Esophagus muscularis mucosa (tissue), 3 donors: ENCODE results near the gene DES.

Experiments
- POLR2A ChIP-seq: fragments of 450-650 bp; IDR thresholded peaks from one replicate; pipeline ENCODE4 v1.6.1; 2017; ENCODE audit warnings: antibody characterized with exemption, moderate library complexity, mild to moderate bottlenecking, low read depth
- POLR2AphosphoS5 ChIP-seq, 2 donors: sonication (generic); formaldehyde crosslinking; IDR thresholded peaks; one replicate each; pipeline ENCODE4 v1.6.1; 2017; ENCODE audit warnings: antibody characterized with exemption in 2 of 2
- TF ChIP-seq, protein P1 (sequence below), 3 experiments: fragments of 200-600 bp in 2 of 3; fragments of 450-650 bp in 1 of 3; sonication (generic) in 2 of 3; IDR thresholded peaks; one replicate each; pipeline ENCODE4 v1.5.1; 2017 to 2019; ENCODE audit warnings: antibody characterized with exemption in 3 of 3, mild to moderate bottlenecking in 2 of 3, moderate library complexity in 1 of 3

DNA sequence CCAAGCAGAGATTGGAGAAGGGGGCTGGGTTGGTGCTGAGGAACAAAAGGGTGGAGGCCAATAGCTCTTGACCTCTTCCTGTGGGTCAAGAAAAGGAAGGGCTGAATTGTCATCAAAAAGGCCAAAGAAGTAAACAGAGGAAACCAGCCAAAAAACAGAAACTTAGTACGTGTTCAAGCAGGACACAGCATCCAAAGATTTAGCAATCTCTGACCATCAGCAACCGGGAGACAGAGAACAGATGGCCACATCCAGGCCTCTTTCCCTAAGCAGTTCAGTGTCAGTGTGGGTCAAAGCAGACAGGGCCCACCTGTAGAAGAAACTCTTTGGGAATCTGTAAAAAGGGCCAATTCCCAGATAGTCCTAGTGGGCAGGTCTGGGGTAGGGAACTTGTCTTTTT is 33.3 kb upstream of the DES start:
- TF ChIP-seq POLR2AphosphoS5 (IDR thresholded peaks at IDR 0.05) (peak in 1 of 2 donors; percentile 52), POLR2A (no peak)
- TF ChIP-seq, protein P1, sequence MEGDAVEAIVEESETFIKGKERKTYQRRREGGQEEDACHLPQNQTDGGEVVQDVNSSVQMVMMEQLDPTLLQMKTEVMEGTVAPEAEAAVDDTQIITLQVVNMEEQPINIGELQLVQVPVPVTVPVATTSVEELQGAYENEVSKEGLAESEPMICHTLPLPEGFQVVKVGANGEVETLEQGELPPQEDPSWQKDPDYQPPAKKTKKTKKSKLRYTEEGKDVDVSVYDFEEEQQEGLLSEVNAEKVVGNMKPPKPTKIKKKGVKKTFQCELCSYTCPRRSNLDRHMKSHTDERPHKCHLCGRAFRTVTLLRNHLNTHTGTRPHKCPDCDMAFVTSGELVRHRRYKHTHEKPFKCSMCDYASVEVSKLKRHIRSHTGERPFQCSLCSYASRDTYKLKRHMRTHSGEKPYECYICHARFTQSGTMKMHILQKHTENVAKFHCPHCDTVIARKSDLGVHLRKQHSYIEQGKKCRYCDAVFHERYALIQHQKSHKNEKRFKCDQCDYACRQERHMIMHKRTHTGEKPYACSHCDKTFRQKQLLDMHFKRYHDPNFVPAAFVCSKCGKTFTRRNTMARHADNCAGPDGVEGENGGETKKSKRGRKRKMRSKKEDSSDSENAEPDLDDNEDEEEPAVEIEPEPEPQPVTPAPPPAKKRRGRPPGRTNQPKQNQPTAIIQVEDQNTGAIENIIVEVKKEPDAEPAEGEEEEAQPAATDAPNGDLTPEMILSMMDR (IDR thresholded peaks at IDR 0.05): no peak
